HFF-Myc (cell line): Measurements from ENCODE around the gene FAM163B.

Source experiments
- DNase-seq: peaks from one replicate; pipeline ENCODE4 v3.0.0-alpha.2; 2011; ENCODE audit warnings: low read depth; ENCODE audit errors: extremely low read depth
- H3K4me3 ChIP-seq: replicated peaks from 2 replicates; pipeline ENCODE4 v1.5.1; 2011; ENCODE audit warnings: low read depth, mild to moderate bottlenecking, control low read depth, low read length
- TF ChIP-seq, protein P1 (sequence below): IDR thresholded peaks from 2 replicates; pipeline ENCODE4 v1.5.1; 2012; ENCODE audit warnings: mild to moderate bottlenecking, low read depth, low read length, control low read depth; ENCODE audit errors: missing control alignments

Gene FAM163B

DNA sequence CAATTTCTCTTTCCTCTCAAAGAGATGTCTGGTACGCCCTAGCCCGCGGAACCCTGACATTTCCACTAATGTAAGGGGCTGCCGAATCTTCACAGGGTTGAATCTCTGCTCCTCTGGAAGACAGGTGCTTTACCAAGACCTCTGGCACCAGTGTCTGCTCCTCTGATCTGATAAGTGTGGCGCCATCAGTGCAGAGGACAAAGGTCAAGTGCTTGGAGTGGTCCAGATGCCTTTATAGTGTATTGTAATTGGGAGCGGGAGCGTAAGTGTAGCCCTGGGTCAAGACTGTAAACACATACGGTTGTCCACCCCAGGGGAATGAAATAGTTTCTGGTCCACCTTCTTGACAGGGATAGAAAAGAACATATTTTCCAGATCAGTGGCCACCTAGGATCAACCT lies 57.0 kb downstream of the FAM163B start:
- TF ChIP-seq, protein P1, sequence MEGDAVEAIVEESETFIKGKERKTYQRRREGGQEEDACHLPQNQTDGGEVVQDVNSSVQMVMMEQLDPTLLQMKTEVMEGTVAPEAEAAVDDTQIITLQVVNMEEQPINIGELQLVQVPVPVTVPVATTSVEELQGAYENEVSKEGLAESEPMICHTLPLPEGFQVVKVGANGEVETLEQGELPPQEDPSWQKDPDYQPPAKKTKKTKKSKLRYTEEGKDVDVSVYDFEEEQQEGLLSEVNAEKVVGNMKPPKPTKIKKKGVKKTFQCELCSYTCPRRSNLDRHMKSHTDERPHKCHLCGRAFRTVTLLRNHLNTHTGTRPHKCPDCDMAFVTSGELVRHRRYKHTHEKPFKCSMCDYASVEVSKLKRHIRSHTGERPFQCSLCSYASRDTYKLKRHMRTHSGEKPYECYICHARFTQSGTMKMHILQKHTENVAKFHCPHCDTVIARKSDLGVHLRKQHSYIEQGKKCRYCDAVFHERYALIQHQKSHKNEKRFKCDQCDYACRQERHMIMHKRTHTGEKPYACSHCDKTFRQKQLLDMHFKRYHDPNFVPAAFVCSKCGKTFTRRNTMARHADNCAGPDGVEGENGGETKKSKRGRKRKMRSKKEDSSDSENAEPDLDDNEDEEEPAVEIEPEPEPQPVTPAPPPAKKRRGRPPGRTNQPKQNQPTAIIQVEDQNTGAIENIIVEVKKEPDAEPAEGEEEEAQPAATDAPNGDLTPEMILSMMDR, result no peak
- H3K4me3 ChIP-seq, result no peak overlapping the region
- DNase-seq, result no peak

DNA sequence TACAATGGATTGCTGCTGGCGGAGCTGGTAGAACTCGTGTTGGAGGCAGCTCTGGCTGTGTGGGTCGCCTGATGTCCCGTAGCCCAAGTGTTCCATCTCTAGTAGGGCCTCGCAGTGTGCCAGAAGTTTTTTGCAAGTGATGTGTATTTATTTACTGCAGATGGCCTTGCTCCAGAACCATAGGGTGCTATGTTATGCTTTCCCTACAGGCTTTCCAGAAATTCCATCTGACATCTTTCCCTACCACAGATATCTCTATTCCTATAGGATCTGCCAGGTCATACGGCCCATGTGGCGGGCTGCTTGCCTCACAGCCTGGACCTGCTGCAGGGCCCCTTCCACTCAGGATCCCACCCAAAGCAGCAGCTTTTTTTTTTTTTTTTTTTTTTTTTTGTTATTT lies 57.7 kb downstream of the FAM163B start:
- TF ChIP-seq, protein P1, result no peak
- H3K4me3 ChIP-seq, result no peak overlapping the region

DNA sequence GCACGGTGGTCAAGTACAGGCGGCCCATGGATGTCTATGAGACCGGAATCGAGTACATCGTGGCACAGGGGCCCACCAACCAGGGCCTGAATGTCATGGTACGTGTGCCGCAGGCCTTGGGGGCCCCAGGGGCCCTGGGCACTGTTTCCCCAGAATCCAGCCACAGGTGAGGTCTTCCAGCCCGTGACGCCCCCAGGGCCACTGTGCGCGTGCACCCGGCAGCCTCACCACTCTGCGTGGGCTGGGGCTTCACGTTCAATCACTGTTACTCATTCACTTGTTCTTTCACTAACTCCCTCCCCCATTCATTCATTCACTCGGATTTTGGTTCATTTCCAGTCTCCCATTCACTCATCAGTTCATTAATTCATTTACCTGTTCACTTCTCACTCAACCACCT lies 62.1 kb downstream of the FAM163B start:
- H3K4me3 ChIP-seq, result no peak overlapping the region
- TF ChIP-seq, protein P1, result no peak
- DNase-seq, result no peak

More for the DNA sequence above, 57.7 kb downstream of the FAM163B start:
- no peak for DNase-seq

DNA sequence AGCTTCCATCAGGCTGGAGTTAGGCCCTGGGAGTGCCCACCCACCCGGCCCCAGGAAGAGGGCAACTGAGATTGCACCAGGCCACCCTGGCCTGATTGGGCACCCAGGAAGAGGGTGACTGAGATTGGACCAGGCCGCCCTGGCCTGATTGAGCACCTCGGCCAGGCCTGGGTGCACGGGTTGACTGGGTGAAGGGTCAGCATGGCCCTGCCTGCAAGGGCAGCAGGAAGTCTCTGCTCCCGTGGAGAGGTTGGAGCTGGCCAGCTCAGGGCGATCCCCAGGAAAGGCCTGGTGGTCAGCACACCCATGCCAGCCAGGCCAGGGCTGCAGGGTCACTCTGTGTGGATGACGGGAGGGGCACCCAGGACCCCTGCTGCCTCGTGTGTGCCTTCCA lies 62.9 kb downstream of the FAM163B start:
- TF ChIP-seq, protein P1, result no peak
- no peak for DNase-seq
- no peak overlapping the region for H3K4me3 ChIP-seq

DNA sequence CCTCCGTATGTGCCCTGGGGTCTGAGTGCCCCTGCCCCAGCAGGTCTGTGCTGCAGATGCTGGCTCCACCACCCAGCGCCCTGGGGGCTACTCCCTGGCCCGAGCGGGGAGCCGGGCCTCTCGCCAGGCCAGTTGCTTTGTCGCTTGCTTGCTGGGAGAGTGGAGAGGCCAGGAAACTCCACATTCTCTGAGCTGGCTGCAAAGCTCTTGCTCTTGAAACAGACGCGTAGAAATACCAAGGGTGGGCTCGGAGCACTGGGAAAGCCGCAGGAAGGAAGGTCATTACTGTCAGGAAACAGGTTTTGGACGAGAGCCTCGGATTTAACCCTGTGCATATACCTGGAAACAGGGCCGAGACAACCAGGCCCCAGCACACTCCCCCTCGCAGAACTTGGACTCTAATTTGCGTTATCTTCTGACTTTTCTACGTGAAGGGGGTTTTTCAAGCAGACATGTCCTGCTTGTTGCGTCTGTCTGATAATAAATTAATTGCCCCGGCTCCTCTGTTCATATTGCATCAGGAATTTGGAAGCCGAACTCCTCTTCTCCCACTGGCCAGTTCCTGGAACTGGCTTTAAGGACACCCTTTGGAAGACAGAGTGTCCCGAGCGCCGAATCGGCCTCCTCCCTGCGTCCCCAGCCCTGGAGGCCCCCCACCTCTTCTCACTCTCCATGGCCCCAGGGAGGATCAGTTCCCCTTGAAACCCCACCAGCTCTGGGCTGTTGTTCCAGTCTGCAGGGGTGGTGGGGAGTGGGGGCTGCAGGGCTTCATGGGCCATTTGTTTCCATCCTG lies 63.5 kb downstream of the FAM163B start:
- TF ChIP-seq, protein P1, result no peak
- no peak for DNase-seq
- H3K4me3 ChIP-seq, result no peak overlapping the region

DNA sequence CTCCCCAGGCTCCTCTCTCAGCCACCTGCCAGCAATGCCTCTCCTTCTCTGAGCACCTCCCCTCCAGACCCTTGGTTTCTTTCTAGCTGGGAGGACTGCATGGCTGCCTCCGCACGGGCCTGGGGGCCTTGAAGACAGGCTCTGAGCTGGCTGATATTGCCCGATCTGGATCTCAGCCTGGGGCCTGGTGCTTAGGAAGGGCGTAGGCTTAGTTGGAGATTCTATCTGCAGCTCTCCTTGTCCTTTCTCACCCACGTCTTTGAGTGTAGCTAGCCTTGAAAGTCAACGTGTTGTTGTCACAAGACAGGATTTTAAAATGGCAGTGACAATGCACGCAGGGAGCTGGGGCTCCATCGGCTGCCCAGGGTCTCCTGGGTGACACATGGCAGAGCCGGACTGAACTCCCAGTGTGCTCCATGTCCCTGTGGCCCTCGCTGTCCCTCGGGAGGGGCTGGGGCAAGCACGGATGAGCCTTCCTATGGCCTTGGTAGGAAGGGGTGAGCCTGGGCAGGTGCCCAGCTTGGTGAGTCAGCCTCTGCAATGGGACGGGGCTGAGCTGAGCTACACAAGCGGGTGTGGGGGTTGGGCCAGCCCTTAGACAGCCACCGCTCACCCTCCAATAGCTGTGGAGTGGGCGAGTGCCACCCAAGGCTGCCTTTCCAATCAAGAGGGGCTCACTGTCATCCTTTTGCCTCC lies 65.3 kb downstream of the FAM163B start:
- no peak for DNase-seq
- TF ChIP-seq, protein P1, result no peak
- H3K4me3 ChIP-seq, result no peak overlapping the region
